HG03558 (cell line): ENCODE measurements around the gene LMNA.

Source experiments
- ATAC-seq: cut with Tn5 transposase; IDR thresholded peaks from one replicate; pipeline ENCODE4 v1.9.1; 2021; ENCODE audit warnings: moderate number of reproducible peaks; ENCODE audit not compliant: unreplicated experiment; ENCODE audit errors: extremely low read depth

Gene LMNA

DNA sequence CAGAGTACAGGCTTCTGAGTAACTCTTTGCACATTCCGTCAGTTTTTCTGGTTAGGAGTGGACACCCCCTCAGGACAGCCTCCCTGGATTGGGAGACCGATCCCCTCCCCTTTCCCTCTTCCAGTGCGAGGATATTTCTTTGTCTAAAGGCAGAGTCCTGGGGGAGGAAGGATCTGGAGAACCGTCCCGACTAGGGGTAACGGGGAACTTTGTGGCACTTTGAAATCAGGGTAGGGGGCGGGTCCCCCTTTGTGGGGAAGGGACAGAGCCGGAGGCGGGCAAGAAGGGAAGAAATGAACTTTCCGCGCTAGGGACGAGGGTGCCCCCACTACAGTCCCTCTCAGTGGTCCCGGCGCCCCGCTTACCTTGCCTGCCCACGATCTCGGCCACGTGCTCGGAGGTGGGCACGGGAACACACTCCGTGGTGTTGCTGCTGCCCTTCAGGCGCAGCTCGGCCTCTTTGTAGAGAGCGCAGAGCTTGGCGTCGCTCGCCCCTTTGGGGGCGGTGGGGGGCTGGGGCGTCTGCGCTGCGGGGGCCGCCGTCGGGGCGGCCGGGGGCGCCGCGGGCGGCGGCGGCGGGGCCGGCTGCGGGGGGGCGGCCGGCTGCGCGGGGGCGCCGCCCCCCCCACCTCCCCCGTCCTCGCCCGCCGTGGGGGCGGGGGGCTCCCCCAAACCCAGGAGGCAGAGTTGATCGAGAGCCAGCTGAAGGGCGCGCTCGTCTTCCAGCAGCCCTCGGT lies 33.2 kb upstream of the LMNA start:
- no peak for ATAC-seq

DNA sequence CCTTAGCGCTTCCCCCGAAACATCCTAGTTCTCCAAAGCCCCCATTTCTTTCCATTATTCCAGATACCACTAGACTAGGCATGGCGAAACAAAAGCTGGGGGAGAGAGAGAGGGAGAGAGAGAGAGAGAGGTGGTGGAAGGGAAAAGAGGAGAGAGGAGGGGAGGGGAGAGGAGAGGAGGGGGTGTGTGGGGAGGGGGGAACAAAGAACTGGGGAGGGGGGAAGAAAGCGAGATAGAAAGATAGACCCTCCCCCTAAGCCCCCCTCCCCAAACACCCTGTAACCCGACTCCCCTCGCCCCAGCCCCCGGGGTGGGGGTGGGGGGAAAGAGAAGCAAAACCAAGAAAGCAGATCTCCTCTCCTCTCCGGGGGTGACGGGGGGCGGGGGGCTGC lies 32.6 kb upstream of the LMNA start:
- no peak for ATAC-seq

DNA sequence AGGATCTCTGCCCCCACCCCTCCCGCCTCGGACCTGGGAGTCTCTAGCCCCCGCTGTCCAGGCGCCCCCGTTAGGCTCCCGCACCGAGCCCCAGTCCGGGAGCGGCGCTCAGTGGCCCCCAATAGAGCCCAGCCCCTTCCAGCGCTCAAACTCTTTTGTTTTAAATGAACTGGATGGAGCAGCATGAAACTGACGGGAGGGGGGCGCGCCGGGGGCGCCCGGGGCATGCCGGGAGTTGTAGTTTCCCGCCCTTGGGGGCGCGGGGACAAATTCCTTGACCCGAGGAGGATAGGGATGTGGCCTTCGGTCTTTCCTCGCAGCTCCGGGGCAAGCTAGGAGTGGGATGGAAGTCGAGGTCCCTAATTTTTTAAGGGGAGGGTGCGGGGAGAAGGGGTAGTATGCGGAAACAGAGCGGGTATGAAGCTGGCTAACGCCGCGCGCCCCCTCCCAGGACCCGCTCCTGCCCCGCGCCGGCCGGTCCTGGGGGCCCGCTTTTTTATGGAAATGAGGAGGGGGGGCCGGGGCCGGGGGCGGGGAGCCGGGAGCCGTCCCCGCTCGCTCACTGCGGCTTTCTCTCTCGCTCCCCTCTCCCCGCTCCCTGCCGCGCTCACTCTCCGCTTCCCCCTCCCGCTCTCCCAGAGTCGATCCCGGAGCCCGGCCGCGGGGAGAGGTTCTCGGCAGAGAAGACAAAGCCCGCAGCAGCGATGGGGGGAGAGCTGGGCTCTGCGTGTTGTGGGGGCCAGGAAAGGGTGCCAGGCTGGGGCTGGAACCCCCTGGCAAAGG lies 32.0 kb upstream of the LMNA start, which contains the start of gene MEX3A:
TSS of gene MEX3A (minus strand) at position 157 of the 783 bp plus-strand sequence. CDS start 467 bp downstream, outside the sequence.
- ATAC-seq: no peak

DNA sequence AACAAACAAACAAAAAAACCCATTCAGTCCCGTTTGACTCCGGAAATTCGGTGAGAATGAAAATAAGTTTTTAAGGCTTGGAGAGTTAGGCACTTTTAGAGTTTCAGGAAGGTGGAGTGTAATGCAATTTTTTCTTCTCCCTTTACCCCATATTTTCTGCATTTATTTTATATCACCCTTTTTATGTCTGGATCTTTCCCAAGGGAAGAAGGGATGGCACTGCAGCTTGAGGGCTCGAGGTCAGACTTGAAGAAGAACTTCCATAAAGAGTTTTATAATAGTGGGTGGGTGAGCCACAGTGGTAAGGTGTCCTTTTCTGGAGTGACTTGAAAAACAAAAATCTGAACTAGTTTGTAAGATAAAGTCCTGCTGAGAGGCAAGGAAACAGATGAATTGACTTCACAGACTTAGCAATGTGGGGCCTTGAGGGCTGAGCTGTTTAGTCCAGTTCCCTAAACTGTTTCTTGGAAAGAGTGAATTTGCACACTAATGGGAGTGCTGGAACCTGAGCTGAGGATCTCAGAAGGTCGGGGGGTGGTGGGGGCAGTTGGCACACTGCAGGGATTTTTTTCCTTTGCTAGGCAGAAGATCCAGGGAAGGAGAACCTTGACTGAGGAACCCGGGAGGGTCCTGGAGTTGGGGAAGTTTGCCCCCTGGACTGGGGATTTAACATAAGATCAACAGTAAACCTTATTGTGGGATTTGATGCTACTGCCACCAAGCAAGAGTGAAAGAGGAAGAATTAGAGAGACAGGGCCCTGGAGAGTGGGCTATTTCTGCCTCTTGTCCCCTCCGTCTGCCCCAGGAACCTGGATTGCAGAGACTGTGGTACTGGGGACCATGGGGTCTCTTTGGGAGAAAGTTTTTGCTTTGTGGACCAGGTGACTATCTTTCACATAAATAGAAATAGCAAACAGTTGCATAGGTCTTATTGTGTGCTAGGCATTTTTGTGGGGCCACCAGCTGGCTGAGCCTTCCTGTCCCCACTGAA lies 30.4 kb upstream of the LMNA start:
- ATAC-seq: no peak

DNA sequence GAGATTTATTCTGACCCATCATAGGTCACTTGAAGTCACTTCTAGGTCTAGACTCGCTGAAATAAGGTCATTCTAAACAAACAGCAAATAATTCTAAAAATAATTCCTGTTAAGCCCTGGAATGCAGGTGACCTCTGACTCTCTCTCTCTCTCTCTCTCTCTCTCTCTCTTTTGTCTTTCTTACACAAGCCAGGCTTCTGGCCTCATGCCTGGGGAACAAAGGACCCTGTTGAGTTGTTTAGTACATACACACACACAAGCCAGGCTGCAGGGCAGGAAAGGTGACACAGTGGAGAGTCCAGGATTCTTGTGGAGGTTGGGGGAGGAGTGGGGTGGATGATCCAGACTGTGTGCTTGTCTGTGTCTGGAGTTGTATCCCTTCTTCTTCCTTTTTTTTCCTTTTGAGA lies 28.3 kb upstream of the LMNA start:
- no peak for ATAC-seq

DNA sequence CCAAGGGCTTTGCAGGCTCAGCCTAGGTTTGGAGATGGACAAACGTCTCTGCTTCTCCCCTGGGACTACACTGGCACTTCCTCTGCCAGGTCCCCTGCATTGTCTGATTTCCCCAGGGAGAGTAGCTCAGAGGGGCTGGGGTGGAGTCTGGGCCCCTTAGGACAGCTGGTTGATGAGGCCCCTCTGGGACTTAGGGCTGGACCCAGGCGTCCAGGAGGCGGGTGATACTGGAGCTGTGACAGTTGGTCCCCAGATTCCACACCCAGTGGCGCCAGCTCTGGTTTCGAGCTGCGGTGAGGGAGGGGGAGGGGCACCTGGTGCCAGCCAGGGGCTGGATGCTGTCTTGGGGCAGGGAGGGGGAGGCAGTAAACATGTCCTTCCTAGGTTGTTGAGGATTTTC lies 24.8 kb upstream of the LMNA start:
- no peak for ATAC-seq

DNA sequence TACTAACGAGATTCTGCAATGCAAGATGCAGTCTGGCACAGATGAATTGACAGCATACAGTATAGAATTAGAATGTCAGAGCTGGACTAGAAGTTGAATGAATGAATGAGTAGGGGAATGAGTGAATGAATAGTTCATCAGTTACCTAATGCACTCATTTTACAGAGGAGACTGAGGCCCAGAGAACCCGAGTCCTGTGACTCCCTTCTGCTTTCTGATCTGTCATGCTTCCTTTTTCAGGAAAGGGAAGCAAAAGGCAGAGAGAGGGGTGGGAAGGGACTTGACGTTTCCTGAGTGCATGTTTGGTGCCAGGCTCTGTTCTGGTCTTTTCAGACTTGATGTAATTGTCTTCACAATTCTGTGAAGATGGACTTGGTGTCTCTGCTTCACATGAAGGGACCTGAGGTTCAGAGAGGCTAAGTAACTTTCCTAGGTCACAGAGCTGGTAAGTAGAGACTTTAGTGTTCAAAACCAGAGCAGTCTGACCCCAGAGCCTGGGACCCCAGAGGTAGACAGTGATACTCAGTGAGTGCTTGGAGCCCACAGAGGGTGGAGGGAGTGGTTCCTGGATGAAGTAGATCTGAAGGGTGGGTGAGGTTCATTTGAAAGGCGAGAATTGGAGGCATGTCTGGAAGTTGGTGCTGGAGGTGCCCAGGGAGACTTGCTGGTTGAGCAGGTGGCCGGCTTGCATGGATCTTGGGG lies 24.2 kb upstream of the LMNA start:
- ATAC-seq: no peak

DNA sequence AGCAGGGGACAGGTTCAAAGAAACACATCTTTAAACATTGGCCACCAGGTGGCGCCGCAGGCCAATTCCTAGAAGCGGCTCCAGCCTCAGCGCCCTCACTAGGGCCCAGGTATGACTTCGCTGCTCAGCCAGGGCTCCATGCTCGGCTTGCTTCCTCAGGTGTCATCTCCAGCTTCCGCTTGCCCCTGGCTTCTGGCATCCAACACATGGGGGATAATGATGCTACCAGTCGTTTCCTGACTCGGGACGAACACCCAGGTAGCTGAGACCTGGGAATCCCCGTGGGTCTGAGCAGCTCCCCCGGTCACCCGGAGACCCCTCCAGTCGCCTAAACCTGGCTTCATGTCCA lies 23.7 kb upstream of the LMNA start:
- no peak for ATAC-seq

DNA sequence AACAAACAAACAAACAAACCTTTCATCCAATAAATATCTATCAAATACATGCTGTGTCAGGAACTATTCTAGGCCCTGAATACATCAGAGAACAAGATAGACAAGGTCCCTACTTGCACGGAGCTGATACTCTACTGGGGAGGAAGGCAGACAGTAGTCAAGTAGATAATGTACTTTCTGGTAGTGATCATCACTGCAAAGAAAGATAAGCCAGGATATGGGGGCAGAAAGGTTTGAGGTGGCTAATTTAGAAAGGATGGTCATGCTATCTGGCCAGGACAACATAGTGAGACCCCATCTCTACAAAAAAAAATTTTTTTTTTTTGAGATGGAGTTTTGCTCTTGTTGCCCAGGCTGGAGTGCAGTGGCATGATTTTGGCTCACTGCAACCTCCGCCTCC lies 22.9 kb upstream of the LMNA start:
- no peak for ATAC-seq

DNA sequence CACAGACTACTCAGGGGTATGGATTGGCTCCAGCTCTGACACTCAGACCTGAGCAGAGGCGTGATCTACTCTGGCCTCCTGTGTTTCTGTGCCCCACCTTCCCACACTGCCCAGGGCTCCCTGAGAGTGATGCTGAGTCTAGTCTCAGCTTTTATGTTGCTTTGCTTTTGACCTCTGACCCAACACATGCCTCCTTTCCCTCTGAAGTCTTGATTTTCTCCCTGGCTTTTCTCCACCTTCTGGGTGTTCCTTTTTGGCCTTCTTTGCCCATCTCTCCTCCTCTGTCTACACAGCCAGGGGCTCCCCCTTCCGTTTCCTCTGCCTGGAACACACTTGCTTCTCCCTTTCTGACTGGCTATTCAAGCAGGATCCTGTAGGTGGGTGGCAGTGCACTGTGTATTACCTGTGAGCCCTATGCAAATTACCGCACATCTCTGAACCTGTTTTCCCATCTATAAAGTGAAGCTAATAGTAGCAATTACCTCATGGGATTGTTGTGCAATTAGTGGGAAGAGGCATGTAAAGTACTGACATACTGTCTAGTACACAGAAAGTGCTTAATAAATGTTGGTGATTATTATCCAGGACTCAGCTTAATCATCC lies 18.5 kb upstream of the LMNA start:
- ATAC-seq: no peak

DNA sequence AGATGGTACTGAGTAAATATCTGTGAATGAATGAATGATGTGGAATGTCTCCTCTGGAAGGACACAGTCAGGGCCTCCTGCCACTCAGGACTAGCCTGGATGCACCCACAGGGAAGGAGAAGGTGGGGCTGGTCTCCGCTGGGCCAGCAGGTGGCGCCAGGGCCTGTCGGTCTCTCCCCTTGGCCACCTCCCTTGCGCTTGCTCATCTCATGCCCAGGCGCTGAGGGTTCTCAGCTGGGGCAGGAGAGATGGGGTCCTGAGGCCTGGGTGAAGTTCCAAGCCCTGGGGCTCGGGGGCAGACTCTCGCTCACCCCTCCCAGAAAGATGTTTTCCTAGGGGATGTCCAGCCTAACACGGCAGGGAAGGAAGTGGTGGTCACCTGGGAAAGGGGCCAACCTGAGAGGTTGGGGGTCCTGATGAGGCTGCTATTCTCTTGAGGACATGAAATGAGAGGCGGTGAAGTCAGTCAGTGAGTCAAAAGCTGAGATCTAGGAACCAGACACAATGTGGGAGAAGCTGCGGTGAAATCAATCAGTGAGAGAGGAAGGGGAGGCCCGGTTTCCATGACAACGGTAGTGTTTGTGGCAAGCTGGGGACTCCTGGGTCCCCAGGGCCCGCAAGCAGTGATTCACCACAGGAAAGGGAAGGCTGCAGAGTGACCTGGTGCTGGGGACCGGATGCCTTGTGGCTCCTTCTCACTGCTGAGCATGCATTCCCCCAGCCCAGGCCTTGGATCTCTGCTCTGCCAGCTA lies 17.7 kb upstream of the LMNA start:
- ATAC-seq: no peak

DNA sequence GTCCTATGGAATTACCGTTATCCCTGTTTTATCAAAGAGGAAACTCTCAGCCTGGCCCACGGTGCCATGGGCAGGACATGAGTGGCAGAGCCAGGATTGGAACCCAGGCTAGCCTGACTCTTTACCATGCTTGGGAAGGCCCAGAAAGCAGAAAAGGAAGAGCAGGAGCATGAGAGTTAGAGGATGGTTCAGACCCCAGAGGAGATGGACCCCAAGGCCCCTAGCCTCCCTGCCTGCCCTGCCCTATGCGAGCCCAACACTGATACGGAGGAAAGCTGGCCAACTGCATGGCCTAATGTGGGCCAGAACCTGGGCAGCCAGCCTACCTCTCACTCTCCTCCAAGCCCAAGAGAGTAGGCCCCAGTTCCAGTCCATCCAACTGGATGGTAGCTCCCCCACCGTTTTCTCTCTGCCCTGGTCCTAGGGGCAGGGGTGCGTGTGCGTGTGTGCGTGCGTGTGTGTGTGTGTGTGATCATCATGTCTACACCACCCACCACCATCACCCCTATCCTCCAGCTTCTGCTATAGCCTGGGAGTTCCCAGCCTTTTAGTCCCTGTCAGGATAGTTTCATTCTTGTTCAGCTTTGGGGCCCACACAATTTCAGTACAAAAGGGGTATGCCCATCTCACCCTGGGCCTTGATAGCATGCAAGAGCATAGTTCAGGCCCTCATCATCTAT lies 16.9 kb upstream of the LMNA start:
- ATAC-seq: no peak

DNA sequence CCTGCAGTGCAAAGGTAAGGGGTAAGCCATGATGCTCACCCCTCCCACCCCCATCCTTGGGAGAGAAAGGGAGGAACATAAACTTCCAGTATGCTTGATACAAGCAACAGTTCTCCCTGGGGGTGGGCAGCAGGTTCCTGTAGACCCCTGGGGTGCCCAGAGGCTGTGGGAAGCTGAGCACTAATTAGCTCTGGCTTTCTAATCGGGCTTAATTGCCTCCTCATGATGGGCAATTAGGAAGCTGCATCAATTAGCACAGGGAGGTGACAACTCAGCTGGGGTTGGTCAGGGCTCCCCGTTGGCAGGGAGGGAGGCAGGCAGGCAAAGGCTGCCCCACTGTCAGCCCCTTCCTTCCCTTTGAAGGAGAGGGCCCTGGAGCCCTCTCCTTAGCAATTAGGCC lies 15.7 kb upstream of the LMNA start:
- no peak for ATAC-seq

DNA sequence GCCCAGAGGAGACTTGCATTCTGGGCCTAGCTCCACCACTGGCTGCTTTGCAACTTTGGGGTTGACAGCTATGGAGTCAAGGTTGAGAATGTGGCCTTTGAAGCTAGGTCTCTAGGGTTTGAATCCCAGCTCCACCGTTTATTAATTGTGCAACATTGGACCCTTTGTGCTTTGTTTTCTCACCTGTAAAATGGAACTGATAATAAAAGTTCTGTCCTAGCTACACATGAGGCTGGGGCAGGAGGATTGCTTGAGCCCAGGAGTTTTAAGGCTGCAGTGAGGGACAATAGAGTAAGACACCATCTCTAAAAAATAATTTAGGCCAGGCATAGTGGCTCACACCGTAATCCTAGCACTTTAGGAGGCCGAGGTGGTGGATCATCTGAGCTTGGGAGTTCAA lies 15.2 kb upstream of the LMNA start:
- ATAC-seq: no peak

DNA sequence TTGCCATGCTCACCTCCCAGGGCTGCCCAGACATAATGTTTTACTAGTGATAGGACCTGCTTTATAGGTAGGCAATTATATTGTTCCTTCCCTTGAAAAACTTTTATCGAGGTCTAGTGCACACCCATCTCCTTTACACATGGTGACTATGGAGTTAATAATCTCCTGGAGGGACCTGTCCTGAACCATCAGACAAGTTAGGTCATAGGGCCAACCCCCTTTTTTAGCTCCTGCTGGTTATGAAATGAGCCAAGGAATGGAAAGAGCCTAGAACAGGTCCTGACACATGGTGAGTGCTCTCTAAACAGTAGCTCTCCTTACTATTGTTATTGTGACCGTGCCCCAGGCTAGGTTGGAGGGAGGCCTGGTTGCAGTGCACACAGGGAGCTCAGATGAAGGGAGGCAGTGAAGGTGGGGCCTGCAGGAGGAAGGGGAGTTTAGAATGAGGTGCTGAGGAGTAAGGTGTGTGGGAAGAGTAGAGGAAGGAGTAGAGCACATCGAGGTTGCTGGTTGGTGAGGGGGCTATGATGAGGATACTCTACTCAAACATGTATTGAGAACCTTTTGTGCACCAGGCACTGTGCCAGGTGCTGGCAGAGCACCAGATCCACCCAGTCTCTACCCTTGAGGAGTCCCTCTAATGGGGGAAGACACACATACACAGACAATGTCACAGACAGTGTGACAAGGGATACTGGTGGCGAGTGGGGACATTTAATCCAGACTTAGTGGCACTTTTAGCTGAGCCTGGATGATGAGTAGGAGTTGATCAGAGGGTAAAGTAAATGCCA lies 14.1 kb upstream of the LMNA start:
- no peak for ATAC-seq

DNA sequence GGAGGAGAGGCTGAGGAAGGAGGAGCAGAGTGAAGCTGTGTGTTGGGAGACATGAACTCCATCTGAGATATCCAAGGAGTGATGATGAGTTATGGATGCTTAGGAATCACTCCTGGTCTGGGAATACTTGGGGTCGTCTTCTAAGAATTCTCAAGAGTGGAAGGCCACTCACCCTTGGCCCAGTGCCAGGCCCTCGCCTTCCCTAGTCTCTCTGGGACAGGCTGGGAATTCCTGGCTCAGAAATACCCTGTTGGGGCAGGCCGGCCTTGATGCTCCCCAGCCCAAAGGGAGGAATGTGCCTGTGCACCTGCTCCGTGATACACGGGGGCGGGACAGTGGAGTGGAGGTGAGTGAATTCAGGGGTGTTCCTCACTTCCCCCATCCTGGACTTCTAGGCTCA lies 12.6 kb upstream of the LMNA start:
- ATAC-seq: no peak

DNA sequence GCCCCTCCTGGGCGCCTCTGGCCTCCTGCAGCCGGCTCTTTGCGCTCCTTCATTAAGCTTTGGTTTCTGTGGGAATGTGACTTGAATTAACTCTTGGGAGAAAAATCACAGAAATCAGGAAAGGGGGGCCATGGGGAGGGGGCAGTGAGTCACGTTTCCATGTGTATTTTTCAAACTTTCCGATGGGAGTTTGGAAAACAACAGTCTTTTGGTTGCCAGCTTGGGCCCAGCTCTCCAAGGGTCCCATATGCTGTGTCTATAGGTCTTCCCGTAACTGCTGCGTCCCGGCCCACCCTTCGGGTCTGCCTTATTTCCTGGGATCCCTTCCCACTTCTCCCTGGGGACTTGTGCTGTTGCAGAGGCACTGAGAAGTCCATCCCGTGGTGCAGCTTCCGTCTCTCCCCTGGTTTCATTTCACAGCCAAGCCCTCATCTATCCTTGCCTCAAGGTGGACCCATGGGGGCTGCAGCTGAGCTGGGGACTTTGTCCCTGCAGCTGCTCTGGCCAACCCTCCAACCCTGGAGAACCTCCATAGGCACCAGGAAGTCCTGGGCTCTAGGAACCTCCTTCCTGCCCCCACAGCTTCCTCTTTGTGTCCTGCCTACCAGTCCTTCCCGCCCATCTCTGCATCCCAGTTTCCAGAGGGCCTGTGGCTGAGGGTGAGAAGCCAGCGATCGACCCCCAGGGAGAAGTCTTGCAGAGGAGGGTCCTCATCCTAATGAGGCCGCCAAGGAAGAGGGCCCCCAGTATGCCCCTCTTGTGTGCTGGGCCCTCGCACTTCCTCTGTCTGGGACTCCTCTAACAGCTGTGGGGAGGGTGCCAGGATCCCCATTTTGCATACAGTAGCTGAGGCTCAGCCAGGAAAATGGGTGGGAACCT lies 11.6 kb upstream of the LMNA start:
- ATAC-seq: no peak
